Panc1 (cell line): ENCODE measurements around the gene ICE2. TPM values are rescaled to one million over a fixed set of nuclear protein-coding genes. Genes with fewer than 3 reads are reported as not detected.

Experiments used
- ATAC-seq: fragments of 200-7000 bp; cut with Tn5 transposase; 2 replicates; pipeline ENCODE4 v1.9.1; 2020; ENCODE audit warnings: mild to moderate bottlenecking, moderate library complexity
- BruUV-seq: library from RNA; stranded (reverse); fragments of 400-500 nt; replicated peaks from 2 replicates; lab custom pipeline; 2021; lab: Mats Ljungman, UMichigan
- CTCF ChIA-PET: fragments of 300-600 bp; sonication (Branson Sonifier 250); formaldehyde crosslinking; loops from one replicate; lab custom pipeline; 2022; ENCODE audit warnings: antibody characterized with exemption; lab: Charles Lee
- POLR2A ChIA-PET: fragments of 300-600 bp; sonication (Branson Sonifier 250); formaldehyde crosslinking; loops from one replicate; lab custom pipeline; 2022; ENCODE audit warnings: antibody characterized with exemption; lab: Charles Lee
- DNase-seq: peaks from one replicate; pipeline ENCODE4 v3.0.0-alpha.2; 2010; ENCODE audit warnings: low read depth, low spot score
- H3K27ac ChIP-seq: 2 replicates; pipeline ENCODE4 v1.5.1; 2011; ENCODE audit warnings: mild to moderate bottlenecking, low read length, inconsistent platforms
- H3K27me3 ChIP-seq: fragments of 200-500 bp; sonication (Bioruptor generic); 2 replicates; pipeline ENCODE4 v1.6.0; 2014; ENCODE audit warnings: low read length, inconsistent platforms; ENCODE audit not compliant: control insufficient read depth, insufficient read depth
- H3K36me3 ChIP-seq: fragments of 200-500 bp; sonication (Bioruptor generic); 2 replicates; pipeline ENCODE4 v1.5.1; 2014; ENCODE audit warnings: inconsistent platforms, mild to moderate bottlenecking, low read length, moderate library complexity; ENCODE audit not compliant: control insufficient read depth, insufficient read depth
- H3K4me1 ChIP-seq: 2 replicates; pipeline ENCODE4 v1.5.1; 2011; ENCODE audit warnings: inconsistent platforms, mild to moderate bottlenecking, low read length, moderate library complexity; ENCODE audit not compliant: control insufficient read depth, insufficient read depth
- H3K4me3 ChIP-seq, 2 experiments: 2 replicates each; pipeline ENCODE4 v1.5.1; 2011 to 2012; ENCODE audit warnings: low read depth in 2 of 2, low read length in 2 of 2, mild to moderate bottlenecking in 2 of 2, inconsistent platforms in 1 of 2, moderate library complexity in 1 of 2
- H3K9me3 ChIP-seq: fragments of 200-500 bp; sonication (Bioruptor generic); 2 replicates; pipeline ENCODE4 v1.5.1; 2014; ENCODE audit warnings: low read depth, mild to moderate bottlenecking, inconsistent platforms, low read length, moderate library complexity; ENCODE audit not compliant: control insufficient read depth, insufficient read depth
- CTCF ChIP-seq: fragments of 450-650 bp; IDR thresholded peaks from 2 replicates; pipeline ENCODE4 v1.5.1; 2017; ENCODE audit warnings: mild to moderate bottlenecking
- POLR2AphosphoS5 ChIP-seq: IDR thresholded peaks from 2 replicates; pipeline ENCODE4 v1.6.1; 2012; ENCODE audit warnings: mild to moderate bottlenecking, low read depth, low read length, moderate library complexity
- REST ChIP-seq, 2 experiments: IDR thresholded peaks; 2 replicates each; pipeline ENCODE4 v1.6.1; 2011 to 2012; ENCODE audit warnings: low read depth in 2 of 2, control low read depth in 1 of 2, low read length in 1 of 2, mild to moderate bottlenecking in 1 of 2, moderate library complexity in 1 of 2; ENCODE audit not compliant: insufficient read depth in 1 of 2
- SIN3A ChIP-seq: IDR thresholded peaks from 2 replicates; pipeline ENCODE4 v1.6.1; 2012; ENCODE audit warnings: low read depth, mild to moderate bottlenecking, low read length, moderate library complexity, borderline replicate concordance; ENCODE audit not compliant: insufficient read depth
- TCF7L2 ChIP-seq: IDR thresholded peaks from 2 replicates; pipeline ENCODE4 v1.6.1; 2011; ENCODE audit warnings: mild to moderate bottlenecking, low read depth, low read length, inconsistent platforms
- in situ Hi-C: cut with HindIII; loops from 2 replicates; pipeline ENCODE4 v1.10.0; 2016; ENCODE audit warnings: low sequenced_read_pairs, low pct_unique_long_range_greater_than_20kb
- intact Hi-C: fragments of 100-400 bp; cut with micrococcal nuclease; formaldehyde crosslinking; loops from one replicate; pipeline ENCODE4 v1.10.0; 2022; ENCODE audit not compliant: unreplicated experiment
- total RNA-seq: library from RNA; stranded (reverse); gene quantifications from one replicate; pipeline ENCODE4 v1.2.1, GENCODE V29; 2021; ENCODE audit not compliant: unreplicated experiment

The ICE2 gene
- total RNA-seq, 1 experiment from 2014 or later = 66.2 TPM

- peaks cover 46% of the 10 kb centered on the region for H3K36me3 ChIP-seq
- CTCF ChIA-PET = no interaction called here
- peaks cover 99% of the 10 kb centered on the region for H3K4me1 ChIP-seq
These were observed 99.8 kb downstream of the ICE2 start for GRCh38 chr15:60379185-60379524.

GRCh38 chr15:60376677-60377095 lies 102.3 kb downstream of the ICE2 start:
- no peaks in the 10 kb centered on the region for H3K9me3 ChIP-seq
- POLR2A ChIA-PET = interaction anchor here (0.9 to 1.4 kb wide), 4 partner anchors 11 to 17 kb away, joined by 3 to 7 read pairs (median 3); no protein-coding TSS in a partner anchor
- no peak for TF ChIP-seq CTCF
- TF ChIP-seq SIN3A = no peak
- peak; percentile 23; the same call in 1 of the 2 replicates for TF ChIP-seq POLR2AphosphoS5
- TF ChIP-seq TCF7L2 = peak; percentile 59; the same call in 1 of the 2 replicates
- no TSS peak for BruUV-seq
- ATAC-seq (no peak), DNase-seq (no peak)
- CTCF ChIA-PET = no interaction called here
- H3K36me3 ChIP-seq = peaks cover 36% of the 10 kb centered on the region
- intact Hi-C loops = no loop called here
- in situ Hi-C loops = no loop called here
- peaks cover 99% of the 10 kb centered on the region for H3K4me1 ChIP-seq
- H3K27ac ChIP-seq = peak overlapping the region; percentile 100
- no peaks in the 10 kb centered on the region for H3K27me3 ChIP-seq
- no peak overlapping the region for H3K4me3 ChIP-seq

More at GRCh38 chr15:60379185-60379524, 99.8 kb downstream of the ICE2 start:
- BruUV-seq = no TSS peak
- no peaks in the 10 kb centered on the region for H3K27me3 ChIP-seq
- no peak for ATAC-seq
- intact Hi-C loops (no loop called here), in situ Hi-C loops (no loop called here)
- peak overlapping the region; percentile 100 for H3K27ac ChIP-seq
- no peak for TF ChIP-seq REST (IDR thresholded peaks at IDR 0.05; ENCODE audit: insufficient read depth in 1 of 2, low read depth in 2 of 2, low read length in 1 of 2)
- no peak for TF ChIP-seq CTCF
- no peak for TF ChIP-seq SIN3A
- TF ChIP-seq TCF7L2 = no peak
- TF ChIP-seq POLR2AphosphoS5 = no peak
- no peaks in the 10 kb centered on the region for H3K9me3 ChIP-seq
- no peak overlapping the region for H3K4me3 ChIP-seq
- no peak for DNase-seq
- POLR2A ChIA-PET = interaction anchor here (0.7 kb wide), 1 partner anchor 101 kb away, joined by 3 read pairs; no protein-coding TSS in a partner anchor
